H9 (cell line): ENCODE results near the gene C19orf25. TPM values are rescaled to one million over a fixed set of nuclear protein-coding genes. Genes with fewer than 3 reads are reported as not detected.

Source experiments
- DNase-seq: peaks from one replicate; pipeline ENCODE4 v3.0.0-alpha.2; 2017
- H2AFZ ChIP-seq: one replicate; pipeline ENCODE4 v1.6.1; 2013; ENCODE audit warnings: mild to moderate bottlenecking, low read length, control low read depth, moderate library complexity
- H2AK5ac ChIP-seq: 2 replicates; pipeline ENCODE4 v1.6.1; 2013; ENCODE audit warnings: low read length, control low read depth, mixed read lengths; ENCODE audit not compliant: insufficient read length
- H2BK120ac ChIP-seq: one replicate; pipeline ENCODE4 v1.6.1; 2013; ENCODE audit warnings: low read depth, mild to moderate bottlenecking, low read length, control low read depth, inconsistent platforms; ENCODE audit not compliant: poor library complexity, severe bottlenecking
- H2BK12ac ChIP-seq: 2 replicates; pipeline ENCODE4 v1.6.1; 2013; ENCODE audit warnings: low read length, control low read depth, mixed read lengths, low read depth; ENCODE audit not compliant: insufficient read length
- H2BK15ac ChIP-seq: 2 replicates; pipeline ENCODE4 v1.6.1; 2013; ENCODE audit warnings: low read depth, low read length, control low read depth
- H2BK20ac ChIP-seq: one replicate; pipeline ENCODE4 v1.6.1; 2013; ENCODE audit warnings: low read depth, mild to moderate bottlenecking, low read length, control low read depth, inconsistent platforms; ENCODE audit not compliant: poor library complexity, severe bottlenecking
- H2BK5ac ChIP-seq: 2 replicates; pipeline ENCODE4 v1.6.1; 2013; ENCODE audit warnings: low read length, control low read depth, mixed read lengths; ENCODE audit not compliant: insufficient read length
- H3K14ac ChIP-seq: 2 replicates; pipeline ENCODE4 v1.6.1; 2013; ENCODE audit warnings: low read length, control low read depth; ENCODE audit not compliant: insufficient read depth
- H3K18ac ChIP-seq: 2 replicates; pipeline ENCODE4 v1.6.1; 2013; ENCODE audit warnings: low read depth, mild to moderate bottlenecking, mixed read lengths, low read length, control low read depth; ENCODE audit not compliant: insufficient read length
- H3K23ac ChIP-seq: 2 replicates; pipeline ENCODE4 v1.6.1; 2013; ENCODE audit warnings: low read length, control low read depth, mixed read lengths, low read depth; ENCODE audit not compliant: insufficient read length
- H3K23me2 ChIP-seq: 2 replicates; pipeline ENCODE4 v1.6.1; 2013; ENCODE audit warnings: low read depth, mild to moderate bottlenecking, mixed read lengths, low read length, control low read depth; ENCODE audit not compliant: insufficient read length, poor library complexity, severe bottlenecking
- H3K27ac ChIP-seq: 2 replicates; pipeline ENCODE4 v1.5.1; 2013; ENCODE audit warnings: low read length, control low read depth, mixed read lengths, low read depth; ENCODE audit not compliant: insufficient read length
- H3K27me3 ChIP-seq: 2 replicates; pipeline ENCODE4 v1.6.1; 2013; ENCODE audit warnings: low read length, control low read depth, inconsistent platforms; ENCODE audit not compliant: insufficient read depth
- H3K4ac ChIP-seq: 2 replicates; pipeline ENCODE4 v1.6.1; 2013; ENCODE audit warnings: low read depth, mild to moderate bottlenecking, control low read depth, inconsistent platforms, low read length, moderate library complexity
- H3K4me1 ChIP-seq: 2 replicates; pipeline ENCODE4 v1.6.1; 2013; ENCODE audit warnings: low read length, control low read depth, inconsistent platforms; ENCODE audit not compliant: insufficient read depth
- H3K4me2 ChIP-seq: 2 replicates; pipeline ENCODE4 v1.6.1; 2013; ENCODE audit warnings: low read length, control low read depth, mixed read lengths; ENCODE audit not compliant: insufficient read length, insufficient read depth
- H3K56ac ChIP-seq: 2 replicates; pipeline ENCODE4 v1.6.1; 2013; ENCODE audit warnings: low read depth, mild to moderate bottlenecking, mixed read lengths, low read length, control low read depth; ENCODE audit not compliant: insufficient read length
- H3K79me1 ChIP-seq: 2 replicates; pipeline ENCODE4 v1.6.1; 2013; ENCODE audit warnings: low read depth, mild to moderate bottlenecking, moderate library complexity, low read length, control low read depth, inconsistent platforms; ENCODE audit not compliant: insufficient read depth, poor library complexity, severe bottlenecking
- H3K79me2 ChIP-seq: 2 replicates; pipeline ENCODE4 v1.6.1; 2013; ENCODE audit warnings: low read length, control low read depth, inconsistent platforms; ENCODE audit not compliant: insufficient read depth
- H3K9ac ChIP-seq: 2 replicates; pipeline ENCODE4 v1.6.1; 2013; ENCODE audit warnings: low read length, control low read depth, mixed read lengths; ENCODE audit not compliant: insufficient read length; ENCODE audit errors: extremely low read depth
- H3K9me3 ChIP-seq: one replicate; pipeline ENCODE4 v1.6.1; 2013; ENCODE audit warnings: low read depth, low read length, inconsistent platforms; ENCODE audit not compliant: control insufficient read depth
- H3T11ph ChIP-seq: one replicate; pipeline ENCODE4 v1.6.1; 2013; ENCODE audit warnings: mild to moderate bottlenecking, low read length, control low read depth, inconsistent platforms
- H4K20me1 ChIP-seq: one replicate; pipeline ENCODE4 v1.6.1; 2013; ENCODE audit not compliant: control insufficient read depth, insufficient read length, insufficient read depth
- H4K5ac ChIP-seq: 2 replicates; pipeline ENCODE4 v1.6.1; 2013; ENCODE audit warnings: low read depth, mild to moderate bottlenecking, mixed read lengths, low read length, control low read depth; ENCODE audit not compliant: insufficient read length
- H4K8ac ChIP-seq: replicated peaks from 2 replicates; pipeline ENCODE4 v1.6.1; 2013; ENCODE audit warnings: low read length, control low read depth, mixed read lengths, low read depth; ENCODE audit not compliant: insufficient read length
- H4K91ac ChIP-seq: 2 replicates; pipeline ENCODE4 v1.6.1; 2013; ENCODE audit warnings: low read depth, mild to moderate bottlenecking, moderate library complexity, mixed read lengths, low read length, control low read depth; ENCODE audit not compliant: insufficient read length
- H3K27ac Mint-ChIP-seq, 3 experiments: 2 replicates in 2 of 3; 3 replicates in 1 of 3; pipeline ENCODE4 v1.8.0; 2020 to 2021; ENCODE audit warnings: mixed read lengths in 3 of 3, mild to moderate bottlenecking in 1 of 3, moderate library complexity in 1 of 3
- H3K27me3 Mint-ChIP-seq: 2 replicates; pipeline ENCODE4 v1.8.0; 2021; ENCODE audit warnings: low read depth, mild to moderate bottlenecking, moderate library complexity, mixed read lengths
- H3K36me3 Mint-ChIP-seq, 3 experiments: 2 replicates in 2 of 3; 3 replicates in 1 of 3; pipeline ENCODE4 v1.8.0; 2020 to 2021; ENCODE audit warnings: low read depth in 3 of 3, mixed read lengths in 3 of 3; ENCODE audit not compliant: insufficient read depth in 1 of 3
- H3K4me1 Mint-ChIP-seq, 2 experiments: 2 replicates each; pipeline ENCODE4 v1.8.0; 2020; ENCODE audit warnings: mixed read lengths in 2 of 2
- H3K4me3 Mint-ChIP-seq, 2 experiments: 2 replicates in 1 of 2; 3 replicates in 1 of 2; pipeline ENCODE4 v1.8.0; 2020 to 2021; ENCODE audit warnings: mild to moderate bottlenecking in 2 of 2, mixed read lengths in 2 of 2, moderate library complexity in 1 of 2
- H3K9me3 Mint-ChIP-seq, 2 experiments: 2 replicates in 1 of 2; 3 replicates in 1 of 2; pipeline ENCODE4 v1.8.0; 2020; ENCODE audit warnings: mild to moderate bottlenecking in 2 of 2, mixed read lengths in 2 of 2, moderate library complexity in 1 of 2
- whole genome bisulfite sequencing: extraction: QIAGEN DNeasy Blood & Tissue Kit; methylation state at CpG from one replicate; pipeline ENCODE4 v1.1.7; 2013; ENCODE audit warnings: missing lambda C conversion rate, low lambda C conversion rate, mixed read lengths; ENCODE audit not compliant: insufficient read length; ENCODE audit errors: extremely low coverage; 5-methylcytosine and 5-hydroxymethylcytosine counted together
- total RNA-seq: library from RNA; stranded (reverse); gene quantifications from 2 replicates; pipeline ENCODE4 v1.2.1, GENCODE V29; 2021
- TF ChIP-seq, protein P1 (sequence below): fragments of 200-600 bp; sonication (generic); conservative IDR thresholded peaks from 3 replicates; pipeline ENCODE4 v1.8.0; 2021; ENCODE audit warnings: antibody characterized with exemption, mild to moderate bottlenecking

Gene C19orf25
- total RNA-seq, 1 experiment from 2014 or later = 36.8 TPM

DNA sequence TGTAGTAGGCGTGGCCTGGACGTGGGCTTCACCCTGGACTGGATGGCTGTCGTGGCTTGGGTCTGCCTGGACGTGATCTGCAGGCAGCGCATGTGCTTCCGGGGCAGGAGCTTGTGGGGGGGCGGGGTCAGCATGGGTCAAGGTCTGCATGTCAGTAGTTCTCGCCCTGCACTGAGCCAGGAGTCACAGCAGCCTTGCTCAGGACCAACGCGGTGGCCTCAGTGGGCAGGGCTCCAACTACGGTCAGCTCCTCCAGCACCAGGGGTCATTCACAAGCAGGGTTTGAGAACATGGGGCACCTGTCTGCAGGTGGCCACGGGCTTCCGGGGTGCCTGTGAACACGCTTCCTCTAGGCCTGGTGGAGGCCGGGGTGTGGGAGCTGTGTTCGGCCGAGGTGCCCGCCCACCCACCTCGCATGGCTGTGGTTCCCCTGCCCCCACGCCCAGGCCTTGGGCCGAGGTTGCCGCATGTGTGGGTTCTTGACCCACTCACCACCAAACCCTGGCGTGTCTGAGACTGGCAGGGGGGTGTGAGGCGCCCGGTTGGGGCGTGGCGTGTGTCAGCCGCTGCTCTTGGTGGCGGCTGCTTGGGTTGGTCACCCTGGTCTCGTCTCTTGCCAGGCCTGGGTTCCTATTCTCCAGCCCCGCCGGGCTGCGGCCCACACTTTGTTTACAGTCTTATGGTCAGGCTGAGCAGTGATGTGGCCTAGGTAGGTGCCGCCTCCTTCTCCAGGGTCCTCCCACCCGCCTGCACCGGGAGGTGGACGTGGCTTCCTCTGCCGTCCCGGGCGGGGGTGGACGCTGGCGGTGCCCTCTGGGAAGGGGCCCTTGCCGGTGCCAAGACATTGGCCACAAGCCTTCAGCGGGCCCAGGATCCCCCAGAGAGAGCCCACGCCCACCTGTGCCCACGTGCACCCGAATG lies 45.6 kb downstream of the C19orf25 start:
- Histone ChIP-seq H2BK20ac (no peak overlapping the region), H2AFZ (no peak overlapping the region), H3K4me1 (no peaks in the 10 kb centered on the region), H2BK15ac (no peak overlapping the region), H3K56ac (no peak overlapping the region), H3K27ac (no peak overlapping the region), H4K91ac (no peak overlapping the region), H3K23ac (no peak overlapping the region), H3K23me2 (no peaks in the 10 kb centered on the region), H3T11ph (no peak overlapping the region), H3K4ac (no peak overlapping the region), H3K14ac (no peak overlapping the region), H2BK120ac (no peak overlapping the region), H2BK12ac (no peak overlapping the region), H4K8ac (no peak overlapping the region), H2AK5ac (no peak overlapping the region), H3K18ac (no peak overlapping the region), H4K5ac (no peak overlapping the region), H3K9me3 (no peaks in the 10 kb centered on the region), H3K4me2 (no peak overlapping the region), H3K9ac (no peak overlapping the region), H2BK5ac (no peak overlapping the region), H3K27me3 (no peaks in the 10 kb centered on the region), H3K79me1 (no peaks in the 10 kb centered on the region), H3K79me2 (peaks cover under 1% of the 10 kb centered on the region; the same call in 1 of the 2 replicates), H4K20me1 (no peaks in the 10 kb centered on the region)
- H3K4me1 Mint-ChIP-seq = no peaks in the 10 kb centered on the region; a peak in 2 of 4 replicates
- peaks cover 17 to 54% (median 40%) of the 10 kb centered on the region in 3 experiments; a peak in 6 of 7 replicates for H3K36me3 Mint-ChIP-seq
- no peak overlapping the region; a peak in 1 of 5 replicates for H3K4me3 Mint-ChIP-seq
- H3K27me3 Mint-ChIP-seq = no peaks in the 10 kb centered on the region; the same call in 1 of the 2 replicates
- no peak for DNase-seq
- no peaks in the 10 kb centered on the region for H3K9me3 Mint-ChIP-seq
- TF ChIP-seq, protein P1, sequence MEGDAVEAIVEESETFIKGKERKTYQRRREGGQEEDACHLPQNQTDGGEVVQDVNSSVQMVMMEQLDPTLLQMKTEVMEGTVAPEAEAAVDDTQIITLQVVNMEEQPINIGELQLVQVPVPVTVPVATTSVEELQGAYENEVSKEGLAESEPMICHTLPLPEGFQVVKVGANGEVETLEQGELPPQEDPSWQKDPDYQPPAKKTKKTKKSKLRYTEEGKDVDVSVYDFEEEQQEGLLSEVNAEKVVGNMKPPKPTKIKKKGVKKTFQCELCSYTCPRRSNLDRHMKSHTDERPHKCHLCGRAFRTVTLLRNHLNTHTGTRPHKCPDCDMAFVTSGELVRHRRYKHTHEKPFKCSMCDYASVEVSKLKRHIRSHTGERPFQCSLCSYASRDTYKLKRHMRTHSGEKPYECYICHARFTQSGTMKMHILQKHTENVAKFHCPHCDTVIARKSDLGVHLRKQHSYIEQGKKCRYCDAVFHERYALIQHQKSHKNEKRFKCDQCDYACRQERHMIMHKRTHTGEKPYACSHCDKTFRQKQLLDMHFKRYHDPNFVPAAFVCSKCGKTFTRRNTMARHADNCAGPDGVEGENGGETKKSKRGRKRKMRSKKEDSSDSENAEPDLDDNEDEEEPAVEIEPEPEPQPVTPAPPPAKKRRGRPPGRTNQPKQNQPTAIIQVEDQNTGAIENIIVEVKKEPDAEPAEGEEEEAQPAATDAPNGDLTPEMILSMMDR = no peak
- WGBS = no CpG with 5 or more reads among the region's 47 CpGs
- peak overlapping the region in 1 of 3 experiments; percentile 94; a peak in 2 of 7 replicates for H3K27ac Mint-ChIP-seq
